ENCODE data around the gene FSHR.
A peak's percentile ranks its signal among the peaks of the same experiment; 100 is the strongest.

Gene FSHR

GRCh38 chr2:48914477-48915089 is 239.7 kb downstream of the FSHR start:
- DNase-seq = peak; percentile 87
- TF ChIP-seq EZH2 (optimal IDR thresholded peaks at IDR 0.05; ENCODE audit: low read depth, low read length) = no peak
- TF ChIP-seq CTCF (IDR thresholded peaks at IDR 0.05; ENCODE audit: low read length) = no peak
- TF ChIP-seq EZH2phosphoT487 (IDR thresholded peaks at IDR 0.05; ENCODE audit: low read length) = no peak

More at GRCh38 chr2:48914477-48915089, 239.7 kb downstream of the FSHR start:
- H4K20me1 ChIP-seq (ENCODE audit: insufficient read depth, low read length) = no peaks in the 10 kb centered on the region
- H3F3A ChIP-seq (ENCODE audit: insufficient read depth, low read length) = peaks cover 23% of the 10 kb centered on the region
- H3K4me3 ChIP-seq (ENCODE audit: low read length) = no peak overlapping the region
- peak overlapping the region; percentile 51 for H3K4me2 ChIP-seq (ENCODE audit: low read depth, low read length)
- H3K9ac ChIP-seq (ENCODE audit: low read length) = peak overlapping the region; percentile 14; the same call in 1 of the 2 replicates
- peaks cover 42% of the 10 kb centered on the region for H3K4me1 ChIP-seq (ENCODE audit: low read length)
- 0 out of 2 replicates have a peak, but pooled peaks cover 3% of the 10 kb centered on the region for H3K9me3 ChIP-seq (replicated peaks; ENCODE audit: insufficient read depth, low read length)
- H3K9me2 ChIP-seq (replicated peaks; ENCODE audit: insufficient read depth, low read length) = no peaks in the 10 kb centered on the region
- H3K36me3 ChIP-seq (replicated peaks; ENCODE audit: insufficient read depth, low read length) = no peaks in the 10 kb centered on the region
- peak overlapping the region; percentile 92 for H3K27ac ChIP-seq (ENCODE audit: low read length)
- H3K27me3 ChIP-seq (replicated peaks; ENCODE audit: insufficient read depth, low read length) = no peaks in the 10 kb centered on the region
- H3K79me2 ChIP-seq (ENCODE audit: low read length) = no peaks in the 10 kb centered on the region
- no peak overlapping the region for H2AFZ ChIP-seq (ENCODE audit: low read length)

All from MM.1S (cell line).